Cardiac ventricle fibroblast (primary cell): ENCODE results near the gene GARIN3. TPM values are rescaled to one million over a fixed set of nuclear protein-coding genes. Genes with fewer than 3 reads are reported as not detected.

Experiments used
- total RNA-seq: library from RNA; depleted of rRNA; stranded (reverse); fragments of >200 nt; gene quantifications from 2 replicates; pipeline ENCODE4 v1.2.3, GENCODE V29; 2015

GARIN3 gene
- total RNA-seq = not detected in 2 replicates

DNA sequence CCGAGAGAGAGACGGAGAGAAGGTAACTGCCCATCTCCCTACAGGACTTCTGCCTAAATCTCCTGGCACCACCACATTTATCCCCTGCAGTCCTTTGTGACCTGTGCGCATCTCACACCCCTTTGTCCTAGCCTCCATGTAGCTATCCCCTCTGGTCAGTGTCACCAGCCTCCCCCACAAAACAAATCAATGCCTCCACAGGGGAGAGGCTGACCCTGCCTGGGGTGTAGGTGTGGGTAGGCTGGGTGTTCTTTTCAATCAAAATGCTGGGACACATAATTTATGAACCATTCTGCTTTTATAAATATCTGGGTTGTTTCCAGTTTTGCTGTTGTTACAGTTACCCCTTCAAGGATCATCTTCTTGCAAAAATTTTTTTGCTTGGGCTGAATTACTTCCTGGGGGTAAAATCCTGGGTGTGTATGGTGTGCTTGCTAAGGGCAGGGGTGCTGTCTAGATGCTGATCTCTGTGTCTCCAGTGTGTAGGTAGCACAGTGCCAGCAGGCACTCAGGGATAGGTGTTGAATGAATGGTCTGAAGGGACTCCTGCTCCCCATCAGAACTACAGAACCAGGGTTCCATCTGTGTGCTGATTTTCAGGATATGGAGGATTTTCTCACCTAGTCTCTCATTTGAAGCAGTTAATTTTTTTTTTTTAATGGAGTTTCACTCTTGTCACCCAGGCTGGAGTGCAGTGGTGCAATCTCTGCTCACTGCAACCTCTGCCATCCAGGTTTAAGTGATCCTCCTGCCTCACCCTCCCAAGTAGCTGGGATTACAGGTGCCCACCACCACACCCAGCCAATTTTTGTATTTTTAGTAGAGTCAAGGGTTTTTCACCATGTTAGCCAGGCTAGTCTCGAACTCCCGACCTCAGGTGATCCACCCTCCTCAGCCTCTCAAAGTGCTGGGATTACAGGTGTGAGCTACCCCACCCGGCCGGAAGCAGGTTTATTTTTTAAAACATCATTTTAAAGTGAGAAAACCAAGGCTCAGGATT lies at the start of gene GARIN3:
Gene GARIN3, minus strand, starts transcription at position 51 of the 1,000 bp plus-strand sequence. CDS start 96 bp downstream, outside the sequence.

DNA sequence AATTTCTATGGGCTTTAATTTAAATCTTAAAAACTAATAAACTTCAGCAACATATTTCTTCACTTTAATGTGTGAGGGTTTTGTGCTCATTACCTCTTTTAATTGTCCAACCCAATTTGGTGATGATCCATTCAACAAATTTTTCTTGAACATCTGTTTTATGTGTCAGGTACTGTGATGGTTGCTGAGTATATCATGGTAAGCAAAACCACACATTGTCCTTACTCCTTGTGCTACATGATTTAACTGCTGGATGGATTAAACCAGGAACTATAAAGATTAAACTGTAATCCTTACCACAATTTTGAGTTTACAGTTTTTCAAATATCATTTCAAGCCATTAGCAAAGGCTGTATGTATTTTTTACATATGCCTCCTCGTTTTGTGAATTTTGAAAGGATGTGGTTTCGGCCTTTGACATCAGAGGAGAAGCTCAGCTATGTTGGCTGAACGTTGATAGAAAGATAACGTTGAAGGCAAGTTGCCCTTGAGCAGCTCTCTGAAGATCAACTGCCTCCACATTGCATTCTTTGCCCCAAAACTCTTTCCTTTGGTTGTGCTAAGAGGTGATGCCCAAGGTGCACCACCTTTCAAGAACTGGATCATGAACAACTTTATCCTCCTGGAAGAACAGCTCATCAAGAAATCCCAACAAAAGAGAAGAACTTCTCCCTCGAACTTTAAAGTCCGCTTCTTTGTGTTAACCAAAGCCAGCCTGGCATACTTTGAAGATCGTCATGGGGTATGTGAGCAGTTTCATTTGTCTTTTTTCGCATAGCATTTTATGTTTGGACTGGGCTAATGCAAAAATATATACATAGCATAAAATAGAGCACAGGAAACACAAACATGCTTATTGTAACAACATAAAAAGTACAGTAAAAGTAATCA lies 14.6 kb upstream of the GARIN3 start, which contains the start of gene ITK:
Gene ITK, plus strand, starts transcription at position 467 of the 891 bp plus-strand sequence. Its CDS starts 138 bp downstream, at position 605.

DNA sequence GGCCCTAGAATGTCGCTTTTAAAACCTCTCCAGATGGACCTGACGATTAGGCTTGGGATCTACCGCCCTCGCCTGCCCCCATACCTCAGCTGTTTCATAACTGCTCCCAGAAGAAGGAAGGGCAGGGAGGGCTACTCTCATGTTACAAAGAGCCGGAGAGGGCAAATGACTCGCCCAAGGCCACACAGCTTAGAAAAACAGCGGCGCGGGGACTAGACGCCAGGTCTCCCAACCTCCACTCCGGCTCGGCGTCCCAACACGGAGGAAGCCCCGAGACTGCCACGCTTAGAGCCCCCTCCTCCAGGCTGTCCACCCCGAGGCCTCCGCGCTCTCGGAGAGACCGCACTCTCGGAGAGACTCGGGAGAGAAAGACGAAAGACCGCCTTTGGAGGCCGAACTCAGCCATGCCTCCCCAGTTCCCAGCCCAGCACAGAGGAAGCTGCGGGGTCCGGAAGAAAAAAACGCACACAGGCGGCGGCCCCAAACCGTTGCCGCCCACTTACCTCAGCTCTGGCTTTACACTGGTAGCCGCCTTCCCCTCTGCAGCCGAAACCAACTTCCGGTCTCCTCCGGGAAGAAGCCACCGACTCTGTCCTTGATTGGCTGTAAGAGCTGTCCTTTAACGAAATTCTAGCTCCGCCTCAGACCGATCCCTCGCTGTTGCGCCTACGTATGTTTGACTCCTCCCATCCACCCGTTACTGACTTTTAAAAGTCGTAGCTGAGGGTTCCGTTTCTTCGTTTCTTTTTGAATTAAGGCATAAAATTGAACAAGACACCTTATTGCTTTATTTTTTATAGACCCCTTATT lies 23.5 kb downstream of the GARIN3 start, which contains the start of gene MED7:
Gene MED7, minus strand, starts transcription at position 549 of the 810 bp plus-strand sequence. CDS start 3,434 bp downstream, outside the sequence.

Other genes with a start within 250 kb of the GARIN3 start
- gene TIMD4, start 203.0 kb downstream of the GARIN3 start, total RNA-seq = not detected in 2 replicates
- gene HAVCR1, start 107.1 kb downstream of the GARIN3 start, total RNA-seq = not detected in 2 replicates
- gene HAVCR2, start 57.2 kb downstream of the GARIN3 start, total RNA-seq = 0.39 and 0.75 TPM in 2 replicates
- gene MED7, start 23.4 kb downstream of the GARIN3 start, total RNA-seq = 9.7 and 16.6 TPM in 2 replicates
- gene ITK, start 14.6 kb upstream of the GARIN3 start, total RNA-seq = not detected in 2 replicates
- gene CYFIP2, start 99.9 kb upstream of the GARIN3 start, total RNA-seq = 1.4 and 4.5 TPM in 2 replicates